Measurements from ENCODE around the gene ACTRT2. TPM values are rescaled to one million over a fixed set of nuclear protein-coding genes. Genes with fewer than 3 reads are reported as not detected.

Gene ACTRT2
- total RNA-seq, 1 donor from 2014 or later: not detected

DNA sequence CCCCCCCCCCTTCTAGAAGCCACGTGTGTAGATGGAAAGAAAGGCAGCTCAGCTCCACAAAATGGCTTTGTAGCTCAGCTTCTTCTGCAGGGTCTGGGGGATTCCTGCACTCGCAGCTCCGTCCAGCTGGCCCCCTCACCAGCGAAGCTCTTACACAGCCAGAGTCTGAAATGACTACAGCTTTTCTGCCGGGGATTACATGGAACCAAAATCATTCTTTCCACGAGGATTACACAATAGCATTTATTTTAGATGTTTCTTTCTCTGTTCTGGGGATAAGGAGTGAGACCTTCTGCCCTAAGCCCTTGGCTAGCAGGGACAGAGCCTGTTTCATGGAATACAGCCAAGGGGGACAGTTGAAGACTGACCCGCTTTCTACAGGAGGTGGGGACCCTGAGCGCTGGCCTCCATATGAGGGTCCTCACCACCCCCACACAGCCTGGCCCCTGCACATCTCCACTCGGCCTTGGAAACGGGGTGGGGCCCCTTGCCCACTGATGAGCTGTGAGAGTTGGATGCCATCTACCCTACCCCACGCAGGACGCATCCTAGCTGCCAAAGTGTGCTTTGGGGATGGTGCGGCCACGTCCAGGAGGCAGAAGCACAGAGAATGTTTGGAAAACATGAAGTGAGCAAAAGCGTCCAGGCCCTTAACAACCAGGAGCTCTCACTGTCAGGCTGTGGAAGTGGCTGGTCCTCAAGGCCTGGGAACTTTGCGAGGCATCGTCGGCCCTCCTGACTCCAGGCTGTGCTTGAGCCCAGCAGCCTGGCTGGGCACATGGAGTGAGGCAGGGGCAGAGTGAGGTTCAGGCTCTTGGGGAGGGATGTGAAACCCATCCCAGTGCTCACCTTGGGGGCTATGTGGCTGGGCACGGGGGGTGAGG, 14.5 kb downstream of the ACTRT2 start:
- Histone ChIP-seq H3K27me3 (ENCODE audit: control insufficient read depth, insufficient read depth, low read length) (no peaks in the 10 kb centered on the region), H3K36me3 (ENCODE audit: control insufficient read depth, insufficient read depth, low read length) (no peaks in the 10 kb centered on the region), H3K4me3 (ENCODE audit: low read depth, low read length) (no peak overlapping the region)
- TF ChIP-seq, protein P1, sequence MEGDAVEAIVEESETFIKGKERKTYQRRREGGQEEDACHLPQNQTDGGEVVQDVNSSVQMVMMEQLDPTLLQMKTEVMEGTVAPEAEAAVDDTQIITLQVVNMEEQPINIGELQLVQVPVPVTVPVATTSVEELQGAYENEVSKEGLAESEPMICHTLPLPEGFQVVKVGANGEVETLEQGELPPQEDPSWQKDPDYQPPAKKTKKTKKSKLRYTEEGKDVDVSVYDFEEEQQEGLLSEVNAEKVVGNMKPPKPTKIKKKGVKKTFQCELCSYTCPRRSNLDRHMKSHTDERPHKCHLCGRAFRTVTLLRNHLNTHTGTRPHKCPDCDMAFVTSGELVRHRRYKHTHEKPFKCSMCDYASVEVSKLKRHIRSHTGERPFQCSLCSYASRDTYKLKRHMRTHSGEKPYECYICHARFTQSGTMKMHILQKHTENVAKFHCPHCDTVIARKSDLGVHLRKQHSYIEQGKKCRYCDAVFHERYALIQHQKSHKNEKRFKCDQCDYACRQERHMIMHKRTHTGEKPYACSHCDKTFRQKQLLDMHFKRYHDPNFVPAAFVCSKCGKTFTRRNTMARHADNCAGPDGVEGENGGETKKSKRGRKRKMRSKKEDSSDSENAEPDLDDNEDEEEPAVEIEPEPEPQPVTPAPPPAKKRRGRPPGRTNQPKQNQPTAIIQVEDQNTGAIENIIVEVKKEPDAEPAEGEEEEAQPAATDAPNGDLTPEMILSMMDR (IDR thresholded peaks at IDR 0.05; ENCODE audit: insufficient read depth, low read length, severe bottlenecking): no peak
- DNase-seq (ENCODE audit: low read depth): no peak
- FAIRE-seq: no peak

- Histone ChIP-seq H3K4me3 (ENCODE audit: low read depth, low read length) (no peak overlapping the region), H3K36me3 (ENCODE audit: control insufficient read depth, insufficient read depth, low read length) (no peaks in the 10 kb centered on the region), H3K27me3 (ENCODE audit: control insufficient read depth, insufficient read depth, low read length) (no peaks in the 10 kb centered on the region)
- TF ChIP-seq, protein P1 (IDR thresholded peaks at IDR 0.05; ENCODE audit: insufficient read depth, low read length, severe bottlenecking): no peak
- FAIRE-seq: no peak
- DNase-seq (ENCODE audit: low read depth): no peak
Observed at GRCh38 chr1:3036447-3037280, 15.4 kb downstream of the ACTRT2 start.

- no peak for FAIRE-seq
- no peak for DNase-seq (ENCODE audit: low read depth)
- TF ChIP-seq, protein P1 (IDR thresholded peaks at IDR 0.05; ENCODE audit: insufficient read depth, low read length, severe bottlenecking): no peak
- H3K4me3 ChIP-seq (ENCODE audit: low read depth, low read length): no peak overlapping the region
- no peaks in the 10 kb centered on the region for H3K27me3 ChIP-seq (ENCODE audit: control insufficient read depth, insufficient read depth, low read length)
- H3K36me3 ChIP-seq (ENCODE audit: control insufficient read depth, insufficient read depth, low read length): no peaks in the 10 kb centered on the region
Observed at GRCh38 chr1:3037281-3038040, 16.2 kb downstream of the ACTRT2 start.

DNA sequence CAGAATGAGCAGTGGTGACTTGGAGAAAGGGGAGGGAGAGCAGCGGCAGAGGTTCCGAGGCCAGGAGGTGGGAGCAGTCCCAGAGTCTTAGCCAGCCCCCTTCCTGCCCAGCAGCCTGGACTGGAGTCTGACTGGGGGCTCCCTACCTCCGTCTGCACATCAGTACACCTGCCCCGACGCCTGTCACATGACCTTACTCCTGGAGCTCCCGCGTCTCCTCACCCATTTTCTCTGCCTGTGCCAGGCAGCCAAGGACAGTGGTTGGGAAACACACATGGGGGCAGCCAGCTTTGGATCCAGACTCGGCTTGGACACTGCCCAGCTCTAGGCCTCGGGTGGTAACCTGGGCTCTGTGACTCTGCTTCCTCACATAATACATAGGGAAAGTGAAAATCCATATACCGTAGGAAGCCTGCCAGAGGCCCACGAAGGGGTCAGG, 16.9 kb downstream of the ACTRT2 start:
- H3K27me3 ChIP-seq (ENCODE audit: control insufficient read depth, insufficient read depth, low read length): no peaks in the 10 kb centered on the region
- no peak overlapping the region for H3K4me3 ChIP-seq (ENCODE audit: low read depth, low read length)
- DNase-seq (ENCODE audit: low read depth): no peak

GRCh38 chr1:3038571-3039181, 17.4 kb downstream of the ACTRT2 start:
- H3K27me3 ChIP-seq (ENCODE audit: control insufficient read depth, insufficient read depth, low read length): no peaks in the 10 kb centered on the region
- no peak overlapping the region for H3K4me3 ChIP-seq (ENCODE audit: low read depth, low read length)
- TF ChIP-seq, protein P1 (IDR thresholded peaks at IDR 0.05; ENCODE audit: insufficient read depth, low read length, severe bottlenecking): no peak
- H3K36me3 ChIP-seq (ENCODE audit: control insufficient read depth, insufficient read depth, low read length): no peaks in the 10 kb centered on the region
- FAIRE-seq: no peak
- no peak for DNase-seq (ENCODE audit: low read depth)

More for the DNA sequence above, 16.9 kb downstream of the ACTRT2 start:
- H3K36me3 ChIP-seq (ENCODE audit: control insufficient read depth, insufficient read depth, low read length): no peaks in the 10 kb centered on the region
- FAIRE-seq: no peak
- TF ChIP-seq, protein P1 (IDR thresholded peaks at IDR 0.05; ENCODE audit: insufficient read depth, low read length, severe bottlenecking): no peak

Measured in bronchial epithelial cell (primary cell).